NCI-H69 (cell line): Measurements from ENCODE around the gene NDRG2.

Experiments used
- DNase-seq: peaks from one replicate; lab custom pipeline; 2025; lab: John Stamatoyannopoulos, UW

The NDRG2 gene

DNA sequence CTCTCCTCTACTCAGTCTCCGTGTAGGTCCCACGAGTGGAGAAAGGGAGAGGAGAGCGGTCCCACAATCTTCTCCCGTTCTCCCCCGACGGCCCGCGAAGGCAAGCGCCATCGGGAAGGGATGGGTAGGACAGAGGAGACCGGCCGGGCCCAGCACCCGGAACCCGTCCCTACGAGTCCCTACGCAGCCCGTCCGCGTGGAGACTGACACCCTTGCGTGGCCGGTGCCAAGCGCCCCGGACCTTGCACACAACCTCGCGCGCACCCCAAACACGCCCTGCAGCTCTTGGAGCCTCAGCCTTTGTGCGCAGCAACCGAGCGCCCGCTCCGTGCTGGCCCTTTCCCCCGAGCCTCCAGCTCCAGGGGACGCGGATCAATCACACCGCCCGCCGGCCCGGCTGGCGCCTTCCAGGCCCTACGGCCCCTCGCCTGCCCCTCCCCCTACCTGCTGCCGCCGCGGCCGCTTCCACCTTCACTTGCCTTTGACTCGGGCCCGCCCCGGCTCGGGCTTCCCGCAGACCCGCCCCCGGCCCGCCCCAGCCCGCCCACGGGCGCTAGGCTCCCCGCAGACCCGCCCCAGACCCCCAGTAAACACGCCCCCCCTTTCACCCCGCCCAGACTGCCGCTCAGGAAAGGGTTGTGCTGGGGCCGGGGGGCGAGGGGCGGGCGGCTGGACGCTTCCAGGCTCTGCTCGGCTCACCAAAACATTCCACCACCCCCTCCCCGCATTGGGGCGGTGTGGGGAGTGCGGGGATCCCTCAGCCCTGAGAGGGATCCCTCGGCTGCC is at the start of gene NDRG2:
Gene NDRG2 (minus strand): TSS at position 477 of the 786 bp plus-strand sequence. CDS start 1,746 bp downstream, outside the sequence.
- peak; percentile 79 for DNase-seq

DNA sequence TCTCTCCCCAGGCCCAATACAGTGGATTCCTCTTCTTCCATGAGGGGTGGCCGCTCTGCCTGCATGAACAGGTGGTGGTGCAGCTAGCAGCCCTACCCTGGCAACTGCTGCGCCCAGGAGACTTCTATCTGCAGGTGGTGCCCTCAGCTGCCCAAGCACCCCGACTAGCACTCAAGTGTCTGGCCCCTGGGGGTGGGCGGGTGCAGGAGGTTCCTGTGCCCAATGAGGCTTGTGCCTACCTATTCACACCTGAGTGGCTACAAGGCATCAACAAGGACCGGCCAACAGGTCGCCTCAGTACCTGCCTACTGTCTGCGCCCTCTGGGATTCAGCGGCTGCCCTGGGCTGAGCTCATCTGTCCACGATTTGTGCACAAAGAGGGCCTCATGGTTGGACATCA is 49.1 kb upstream of the NDRG2 start:
- no peak for DNase-seq

DNA sequence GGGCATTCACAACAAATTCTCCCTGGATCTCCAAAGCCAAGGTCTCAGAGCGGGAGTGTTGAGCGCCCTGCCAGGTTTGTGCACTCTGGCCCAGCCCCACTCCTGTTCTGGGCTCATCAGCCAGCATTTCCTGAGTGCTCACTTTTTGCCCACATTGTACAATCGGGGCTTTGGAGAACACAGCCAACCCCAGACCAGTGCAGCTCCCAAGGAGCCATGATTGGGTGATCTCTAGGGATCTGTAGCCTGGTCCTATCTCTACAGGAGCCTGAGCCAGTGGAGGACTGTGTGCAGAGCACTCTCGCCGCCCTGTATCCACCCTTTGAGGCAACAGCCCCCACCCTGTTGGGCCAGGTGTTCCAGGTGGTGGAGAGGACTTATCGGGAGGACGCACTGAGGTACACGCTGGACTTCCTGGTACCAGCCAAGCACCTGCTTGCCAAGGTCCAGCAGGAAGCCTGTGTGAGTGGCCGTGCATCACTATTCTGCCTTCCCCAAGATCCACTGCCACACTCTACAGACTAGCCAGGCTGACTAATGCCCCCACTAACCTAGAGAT is 48.0 kb upstream of the NDRG2 start:
- no peak for DNase-seq

DNA sequence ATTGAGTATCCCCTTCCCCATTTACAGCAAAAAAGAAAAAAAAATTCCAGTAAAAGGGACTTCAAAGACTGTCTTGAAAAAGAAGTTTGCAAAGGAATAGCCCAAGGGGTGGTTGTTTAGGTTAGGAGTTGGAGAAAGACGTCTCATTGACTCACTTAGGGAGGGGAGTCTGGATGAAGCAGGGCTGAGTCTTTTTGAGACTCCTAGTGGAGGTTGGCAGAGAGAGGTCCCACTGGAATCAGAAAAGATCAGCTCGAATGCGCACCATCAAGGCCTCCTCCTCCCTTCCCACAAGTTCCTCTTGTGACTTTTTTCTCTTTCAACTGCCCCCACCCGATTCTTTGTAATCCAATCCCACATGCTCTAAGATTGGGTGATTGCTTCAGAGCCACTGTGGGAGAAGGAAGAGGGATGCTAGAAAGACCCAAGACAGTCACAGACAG is 47.2 kb upstream of the NDRG2 start:
- DNase-seq: no peak

DNA sequence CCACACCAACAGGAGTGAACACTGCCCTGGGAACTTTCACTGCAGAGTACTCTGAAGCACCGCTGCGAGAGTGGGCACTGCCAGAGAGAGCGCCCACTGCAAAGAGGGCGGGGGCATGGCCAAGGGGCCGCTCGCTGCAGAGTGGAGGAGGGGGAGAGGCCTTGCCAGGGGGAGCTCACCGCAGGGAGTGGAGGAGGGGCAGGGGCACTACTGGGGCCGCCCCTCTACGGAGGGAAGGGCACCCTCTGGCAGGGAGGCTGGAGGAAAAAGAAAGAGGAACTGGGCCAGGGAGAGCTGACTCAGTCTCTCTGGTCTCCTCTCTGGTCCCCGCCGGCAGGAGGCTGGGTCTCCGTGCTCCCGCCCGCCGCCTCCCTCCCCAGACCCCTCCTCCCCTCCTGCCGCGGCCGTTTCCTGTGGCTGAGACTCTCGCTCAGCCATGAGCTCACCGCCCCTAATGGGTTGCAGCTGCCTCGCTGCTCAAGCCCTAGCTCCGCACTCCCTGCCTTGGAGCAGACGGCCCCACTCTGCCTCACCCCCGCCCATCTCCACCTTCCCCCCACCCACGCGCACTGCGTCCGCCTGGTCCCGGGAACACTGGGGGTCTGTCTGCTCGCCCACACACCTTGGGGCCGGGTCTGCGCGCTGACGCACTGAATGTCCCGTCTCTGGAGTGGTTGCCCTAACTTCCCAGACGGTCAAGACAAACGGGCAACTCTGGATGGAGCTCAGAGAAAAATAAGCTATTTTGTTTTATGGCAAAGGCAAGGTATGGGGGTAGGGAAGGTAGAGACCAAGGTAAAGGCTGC is 46.6 kb upstream of the NDRG2 start:
- peak; percentile 96 for DNase-seq

DNA sequence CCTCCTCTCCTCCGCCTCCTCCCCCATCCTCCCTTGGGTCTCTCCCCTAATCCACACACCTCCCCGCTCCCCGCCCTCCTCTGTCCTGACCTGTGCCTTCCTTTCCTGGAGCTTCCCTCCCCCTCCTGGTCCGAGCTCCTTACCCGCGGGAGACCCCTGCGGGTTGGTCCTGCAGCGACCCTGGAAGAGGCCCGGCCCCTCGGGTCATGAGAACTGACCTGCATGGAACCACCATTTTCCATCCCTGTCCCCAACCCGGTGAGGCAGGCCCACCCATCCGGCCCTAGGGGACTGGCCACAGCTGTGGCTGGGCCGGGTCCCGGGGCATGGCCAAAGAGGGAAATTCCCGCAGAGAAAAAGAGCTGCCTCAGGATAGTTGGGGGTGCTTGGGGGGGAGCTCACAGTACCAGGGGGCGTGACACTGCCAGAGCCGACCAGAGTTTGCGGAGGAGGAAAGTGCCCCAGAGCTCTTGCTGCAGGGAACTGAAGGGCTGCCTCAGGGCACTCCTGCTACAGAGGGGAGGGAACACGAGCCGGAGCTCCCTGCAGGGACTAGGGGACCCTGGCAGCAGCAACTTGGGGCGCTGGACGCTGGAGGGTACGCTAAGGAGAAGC is 45.9 kb upstream of the NDRG2 start:
- peak; percentile 65 for DNase-seq

DNA sequence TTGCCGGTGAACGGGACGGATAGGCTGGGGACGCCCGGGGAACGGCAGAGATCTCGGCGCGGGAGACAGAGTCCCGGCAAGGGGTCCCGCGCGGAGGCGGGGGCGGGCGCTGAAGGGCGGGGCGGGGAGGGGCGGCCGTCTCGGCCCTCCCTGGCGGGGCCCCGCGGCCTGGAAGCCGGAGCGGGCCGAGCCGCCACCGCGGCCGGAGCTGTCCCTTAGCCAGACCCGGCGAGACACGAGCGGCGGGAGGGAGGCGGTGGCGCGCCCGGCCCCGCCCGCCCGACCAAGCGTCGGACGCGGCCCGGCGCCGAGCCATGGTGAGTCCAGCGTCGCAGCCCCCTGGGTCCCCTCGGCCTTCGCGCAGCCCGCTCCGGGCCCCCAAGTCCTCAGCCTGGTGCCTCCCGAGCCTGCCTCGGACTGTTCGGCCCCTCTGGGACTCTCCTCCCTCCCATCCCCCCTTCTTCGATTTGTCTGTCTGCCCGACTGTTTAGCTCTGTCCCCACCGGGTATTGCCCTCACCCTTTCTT is 45.3 kb upstream of the NDRG2 start, which contains the start of gene ARHGEF40:
Gene ARHGEF40 (plus strand): TSS at position 222 of the 527 bp plus-strand sequence. CDS start 93 bp downstream, at position 315.
- peak; percentile 54 for DNase-seq

DNA sequence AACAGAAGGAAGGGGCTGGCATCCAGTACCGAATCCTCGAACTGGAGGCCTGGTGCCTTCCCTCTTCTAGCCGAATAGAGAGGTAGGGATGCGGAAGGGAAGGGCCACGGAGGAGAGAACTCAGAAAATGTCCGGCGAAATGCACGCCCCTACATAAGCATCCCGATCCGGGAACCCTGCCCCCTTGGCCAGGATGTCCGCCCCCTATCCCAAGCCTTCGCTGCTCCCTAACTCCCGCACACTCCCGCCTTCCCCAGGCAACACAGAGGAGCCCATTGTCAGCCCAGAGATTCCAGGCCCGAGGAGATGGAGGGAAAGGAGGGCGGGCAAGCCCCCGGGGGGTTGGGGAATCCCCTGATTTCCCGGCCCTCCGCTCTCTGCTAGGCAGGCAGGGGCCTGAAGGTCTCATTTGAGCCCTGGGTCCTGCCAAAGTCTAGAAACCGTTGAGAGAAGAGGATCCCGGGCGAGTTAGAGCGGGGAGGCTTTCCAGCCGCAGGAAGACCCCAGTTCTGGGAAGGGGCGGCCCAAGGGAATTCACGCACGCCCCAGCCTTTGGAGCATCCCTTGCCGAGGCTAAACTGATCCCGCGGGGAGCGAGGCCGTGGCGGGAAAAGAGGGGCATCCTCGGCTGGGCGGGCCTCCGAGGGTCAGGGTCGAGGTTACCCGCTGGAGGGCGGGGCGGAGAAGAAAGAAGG is 44.7 kb upstream of the NDRG2 start:
- DNase-seq: peak; percentile 54

DNA sequence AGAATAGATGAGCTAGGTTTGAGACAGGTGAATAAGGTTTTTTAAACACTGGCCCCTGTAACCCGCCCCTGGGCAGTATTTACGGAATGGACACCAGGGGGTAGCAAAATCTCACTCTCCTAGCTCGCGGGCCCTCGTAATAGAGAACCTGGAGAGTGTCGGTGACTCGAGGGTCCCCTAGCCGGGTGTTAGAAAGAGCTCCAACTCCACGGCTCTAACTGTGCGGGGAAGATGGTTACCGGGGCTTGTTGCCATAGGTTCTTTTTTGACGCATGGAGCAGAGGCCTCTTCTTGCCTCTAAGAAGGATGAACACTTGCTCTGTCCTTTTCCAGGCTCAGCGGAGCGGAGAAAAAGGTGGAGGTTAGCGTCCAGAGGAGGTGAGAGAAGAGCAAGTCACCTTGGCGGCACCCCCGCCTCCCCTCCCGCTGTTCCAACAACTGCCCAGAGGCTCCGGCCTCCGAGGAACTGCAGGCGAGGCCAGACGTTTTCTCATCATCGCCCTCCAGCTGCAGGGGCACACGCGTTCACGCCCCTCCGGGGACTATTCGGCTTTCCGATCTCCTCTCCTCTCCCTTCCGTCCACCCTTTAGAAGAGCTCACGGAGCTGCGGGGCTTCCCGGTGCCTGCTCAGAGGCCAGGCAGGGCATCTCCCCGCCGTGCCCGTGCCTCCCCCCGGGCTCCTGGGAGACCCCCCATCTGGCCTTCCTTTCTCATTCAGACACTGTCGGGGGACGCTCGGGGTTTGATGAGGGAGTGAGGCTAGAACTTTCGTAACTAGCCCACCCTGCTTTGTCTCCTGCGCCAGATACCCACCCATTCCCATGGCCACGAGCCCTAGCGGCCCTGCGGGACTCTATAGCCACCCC is 43.9 kb upstream of the NDRG2 start:
- peak; percentile 77 for DNase-seq

DNA sequence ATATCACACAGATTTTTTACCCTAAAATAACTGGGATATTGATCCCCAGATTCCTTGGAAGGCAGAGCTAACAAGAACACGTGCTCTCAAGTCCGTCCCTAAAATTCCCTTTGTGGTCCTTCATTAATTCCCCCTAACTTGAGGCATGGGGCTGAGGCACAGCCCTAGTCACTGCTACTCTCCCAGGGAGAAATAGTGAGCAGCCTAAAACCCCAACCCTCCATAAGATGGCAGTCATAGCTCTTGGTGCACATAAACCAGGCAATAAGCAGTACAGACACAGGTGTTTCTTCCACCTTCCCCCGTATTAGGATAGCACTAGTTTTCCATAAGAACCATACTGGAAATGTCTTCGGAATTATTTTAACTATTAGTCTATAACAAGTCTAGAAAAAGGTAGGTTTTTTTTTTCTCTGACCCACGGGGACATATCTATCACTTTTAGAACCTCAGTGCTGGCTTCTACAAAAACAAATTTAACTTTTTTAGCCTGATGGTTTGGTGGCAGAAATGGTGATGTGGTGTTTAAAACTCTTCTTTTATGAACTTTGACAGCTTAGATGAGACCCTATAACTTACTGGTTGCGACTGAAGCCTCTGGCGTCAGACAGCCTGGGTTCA is 42.1 kb upstream of the NDRG2 start:
- peak; percentile 60 for DNase-seq

DNA sequence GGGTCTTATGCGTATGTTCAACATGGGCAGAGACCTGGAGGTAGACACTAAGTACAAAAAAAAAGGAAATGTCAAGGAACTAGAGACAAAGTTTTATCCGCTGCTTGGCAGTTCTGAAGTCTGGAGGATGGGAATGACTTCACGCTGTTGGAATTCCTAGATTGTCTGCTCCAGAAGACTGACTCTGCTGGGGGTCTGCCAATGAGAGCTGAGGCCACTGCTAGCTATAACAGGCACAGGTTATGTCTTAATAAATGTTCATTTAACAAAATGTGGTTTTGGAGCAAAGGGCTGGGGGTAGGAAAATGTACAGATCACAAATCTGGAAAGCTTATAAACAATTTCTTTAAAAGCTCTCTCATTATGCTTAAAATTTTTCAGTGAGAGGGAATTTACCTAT is 38.6 kb upstream of the NDRG2 start:
- no peak for DNase-seq

DNA sequence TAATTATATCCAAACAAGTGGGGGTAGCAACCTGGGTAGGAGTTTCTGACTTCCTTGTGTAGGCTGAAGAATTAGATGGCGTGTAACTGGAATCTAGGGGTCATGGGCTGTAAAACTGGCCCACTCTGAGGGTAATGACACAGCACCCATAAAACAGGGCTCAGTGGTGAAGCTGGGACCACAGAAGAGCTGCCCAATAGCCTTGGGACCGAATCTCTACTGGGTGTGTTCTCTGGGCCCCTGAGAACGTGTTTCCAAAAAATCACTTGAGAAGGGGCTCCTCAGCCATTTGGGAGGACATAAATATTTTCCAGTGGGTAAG is 36.4 kb upstream of the NDRG2 start:
- DNase-seq: no peak

DNA sequence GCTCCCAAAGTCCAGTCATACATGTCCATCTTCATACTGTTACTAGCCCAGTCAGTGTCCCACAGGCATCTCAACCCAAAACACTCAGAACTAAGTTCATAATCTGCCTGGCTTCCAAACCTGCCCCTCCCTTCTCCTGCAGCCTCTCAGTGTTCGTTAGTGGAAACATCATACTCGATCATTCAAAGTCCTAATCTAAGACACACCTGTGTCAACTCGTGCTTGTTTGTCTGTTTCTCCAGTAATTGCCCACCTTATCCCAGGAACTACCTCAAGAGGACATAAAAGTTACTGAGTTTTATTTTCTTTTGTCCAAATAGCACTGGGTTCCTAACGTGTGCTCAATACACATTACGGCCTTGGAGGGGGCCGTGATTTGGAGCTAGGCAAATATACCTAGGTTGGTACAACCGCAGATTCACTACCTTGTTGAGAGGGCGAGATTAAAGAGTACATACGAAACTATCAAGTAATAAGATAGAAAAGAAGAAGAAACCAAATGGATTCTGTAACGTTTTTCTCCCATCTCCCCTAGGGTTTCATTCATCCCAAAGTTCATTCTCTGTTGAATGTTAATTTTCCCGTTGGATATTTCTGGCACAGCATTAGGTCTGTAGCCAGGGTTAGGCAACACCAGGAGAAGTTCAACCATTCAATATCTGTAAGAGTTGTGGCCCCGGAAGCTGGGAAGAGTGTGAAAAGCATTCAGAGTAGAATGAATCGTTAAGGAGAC is 35.9 kb upstream of the NDRG2 start:
- DNase-seq: no peak

DNA sequence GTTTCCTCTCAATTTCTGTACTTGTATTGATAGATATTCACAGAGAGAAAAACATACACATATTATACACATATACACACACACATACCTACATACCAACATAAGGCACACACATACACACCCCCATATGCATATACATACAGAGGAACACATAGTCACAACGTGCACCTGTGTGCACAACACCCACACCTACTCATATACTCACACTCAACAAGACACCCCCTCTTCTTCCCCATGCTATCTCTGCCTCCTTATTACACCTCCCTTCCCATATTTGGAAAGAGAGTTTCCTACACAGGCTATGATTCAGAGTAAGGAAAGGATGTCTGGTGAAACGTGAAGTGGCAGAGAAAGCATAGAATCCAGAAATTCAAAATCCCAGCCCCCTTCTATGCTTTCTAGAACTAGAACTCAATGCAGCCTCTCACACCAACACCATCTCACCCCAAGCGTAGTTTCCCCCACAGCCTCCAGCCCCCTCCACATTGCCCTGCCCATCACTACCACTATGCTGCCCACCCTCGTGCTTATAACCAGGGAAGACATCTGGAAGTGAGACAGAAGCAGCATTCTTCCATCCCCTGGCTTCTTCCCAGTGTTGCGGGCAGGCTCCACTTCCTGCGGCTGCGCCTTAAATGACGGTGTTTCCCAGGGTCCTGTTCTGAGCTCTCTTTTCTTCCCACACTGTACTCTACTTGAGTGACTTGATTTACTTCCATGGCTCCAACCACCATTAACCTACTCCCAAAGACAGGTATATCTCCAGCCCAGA is 35.2 kb upstream of the NDRG2 start:
- no peak for DNase-seq

DNA sequence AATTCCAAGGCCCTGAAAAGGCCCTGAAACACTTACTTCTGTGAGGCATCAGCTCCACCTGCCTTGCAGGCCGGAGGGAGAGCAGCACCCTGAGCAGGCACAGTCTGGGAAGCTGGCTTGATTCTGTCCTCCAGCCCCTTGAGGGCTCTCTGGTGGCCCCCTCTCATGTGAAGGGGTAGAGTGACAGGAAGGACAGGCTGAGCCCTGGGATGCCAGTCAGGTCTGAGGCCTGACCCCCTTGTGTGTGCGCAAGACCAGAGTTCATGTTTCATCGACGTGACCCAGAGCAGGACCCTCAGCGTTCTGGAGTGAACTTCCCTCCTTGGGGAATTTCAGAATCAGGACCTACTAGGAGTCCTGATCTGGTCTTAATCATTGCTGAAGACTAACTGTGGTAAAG is 34.0 kb upstream of the NDRG2 start:
- DNase-seq: no peak

DNA sequence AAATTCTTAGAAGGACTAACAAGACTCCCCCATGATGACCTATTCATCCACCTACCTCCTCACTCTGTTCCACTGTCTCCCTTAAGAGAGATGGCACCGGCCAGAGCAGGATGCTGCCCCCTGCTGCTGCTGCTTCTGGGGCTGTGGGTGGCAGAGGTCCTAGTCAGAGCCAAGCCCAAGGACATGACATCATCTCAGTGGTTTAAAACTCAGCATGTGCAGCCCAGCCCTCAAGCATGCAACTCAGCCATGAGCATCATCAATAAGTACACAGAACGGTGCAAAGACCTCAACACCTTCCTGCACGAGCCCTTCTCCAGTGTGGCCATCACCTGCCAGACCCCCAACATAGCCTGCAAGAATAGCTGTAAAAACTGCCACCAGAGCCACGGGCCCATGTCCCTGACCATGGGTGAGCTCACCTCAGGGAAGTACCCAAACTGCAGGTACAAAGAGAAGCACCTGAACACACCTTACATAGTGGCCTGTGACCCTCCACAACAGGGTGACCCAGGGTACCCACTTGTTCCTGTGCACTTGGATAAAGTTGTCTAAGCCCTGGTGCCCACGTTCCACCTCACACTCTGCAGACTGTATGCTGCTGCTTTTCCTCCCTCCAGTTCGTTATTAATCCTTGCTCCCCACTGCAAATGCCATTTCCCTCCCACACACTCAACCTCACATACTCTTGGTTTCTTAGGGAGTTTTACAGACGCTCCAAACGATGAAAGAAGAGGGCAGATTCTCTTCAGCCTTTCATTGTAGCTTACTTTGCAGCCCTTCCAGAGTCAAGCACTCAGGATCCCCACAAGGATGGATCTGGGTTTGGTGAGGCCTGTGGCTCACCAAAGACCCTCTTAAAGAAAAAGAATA is 33.2 kb upstream of the NDRG2 start, which contains the start of gene RNASE8:
Gene RNASE8 (plus strand): TSS at position 20 of the 873 bp plus-strand sequence. CDS start 71 bp downstream, at position 91.
- no peak for DNase-seq

DNA sequence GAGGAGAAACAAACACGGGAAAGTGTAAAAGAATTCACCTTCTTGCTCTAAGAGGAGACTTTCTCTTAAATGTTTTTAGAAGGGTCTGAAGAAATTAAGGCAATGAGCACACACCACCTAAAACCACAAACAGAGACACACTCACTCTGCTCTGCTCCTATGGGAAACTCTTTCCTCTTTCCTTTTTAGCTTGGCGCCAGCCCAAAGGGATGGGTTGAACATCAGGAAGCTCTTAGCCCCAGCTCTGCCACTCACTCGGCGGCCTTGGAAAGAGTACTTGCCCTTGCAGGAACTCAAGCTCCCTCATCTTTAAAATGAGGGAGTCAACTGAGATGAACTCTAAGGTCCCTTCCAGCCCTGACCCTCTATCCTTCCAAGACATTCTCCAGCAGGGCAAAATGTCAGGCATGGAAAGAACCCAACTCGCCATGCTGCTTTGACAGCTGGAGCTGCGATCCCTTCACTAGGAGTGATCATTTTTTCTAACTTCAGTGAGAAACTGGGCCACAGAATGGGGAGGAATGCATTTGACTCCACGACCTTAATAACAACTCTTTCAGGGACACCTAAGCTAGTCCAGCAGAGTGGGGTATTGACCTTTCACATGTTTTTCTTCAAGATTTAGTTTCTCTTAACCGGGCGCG is 31.8 kb upstream of the NDRG2 start:
- DNase-seq: peak; percentile 6
